ENCODE results near the gene LARGE1. TPM values are rescaled to one million over a fixed set of nuclear protein-coding genes. Genes with fewer than 3 reads are reported as not detected.

LARGE1 gene
- total RNA-seq, 1 donor, result 22.8 TPM

- DNase-seq (ENCODE audit: insufficient read length, low spot score, missing footprints), result no peak
These were observed 214.2 kb downstream of the LARGE1 start for GRCh38 chr22:33706100-33706499.

DNA sequence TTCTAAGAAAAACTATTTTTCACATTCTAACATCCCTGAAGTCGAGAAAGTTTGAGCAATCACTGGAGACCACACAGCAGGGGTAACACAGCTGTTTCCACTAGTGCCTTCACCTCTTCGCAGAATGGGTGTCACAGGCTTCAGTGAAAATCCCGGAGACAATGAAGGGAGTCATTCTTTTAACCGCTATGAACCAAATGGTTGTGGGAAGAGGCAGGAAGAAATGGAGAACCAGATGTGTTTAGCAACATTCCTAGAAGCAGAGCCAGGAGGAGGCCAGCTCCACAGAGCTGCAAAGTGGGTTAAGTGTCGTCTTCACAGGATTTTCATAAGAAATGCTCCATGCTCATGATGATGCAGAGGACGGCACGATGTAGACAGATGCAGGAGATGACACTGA, 221.1 kb downstream of the LARGE1 start:
- no peak overlapping the region for H3K4me3 ChIP-seq (ENCODE audit: insufficient read depth, low read length)
- no peak overlapping the region for H2AFZ ChIP-seq (ENCODE audit: low read length)
- no peaks in the 10 kb centered on the region for H3K9me3 ChIP-seq (ENCODE audit: low read depth, low read length)
- TF ChIP-seq, protein P1, sequence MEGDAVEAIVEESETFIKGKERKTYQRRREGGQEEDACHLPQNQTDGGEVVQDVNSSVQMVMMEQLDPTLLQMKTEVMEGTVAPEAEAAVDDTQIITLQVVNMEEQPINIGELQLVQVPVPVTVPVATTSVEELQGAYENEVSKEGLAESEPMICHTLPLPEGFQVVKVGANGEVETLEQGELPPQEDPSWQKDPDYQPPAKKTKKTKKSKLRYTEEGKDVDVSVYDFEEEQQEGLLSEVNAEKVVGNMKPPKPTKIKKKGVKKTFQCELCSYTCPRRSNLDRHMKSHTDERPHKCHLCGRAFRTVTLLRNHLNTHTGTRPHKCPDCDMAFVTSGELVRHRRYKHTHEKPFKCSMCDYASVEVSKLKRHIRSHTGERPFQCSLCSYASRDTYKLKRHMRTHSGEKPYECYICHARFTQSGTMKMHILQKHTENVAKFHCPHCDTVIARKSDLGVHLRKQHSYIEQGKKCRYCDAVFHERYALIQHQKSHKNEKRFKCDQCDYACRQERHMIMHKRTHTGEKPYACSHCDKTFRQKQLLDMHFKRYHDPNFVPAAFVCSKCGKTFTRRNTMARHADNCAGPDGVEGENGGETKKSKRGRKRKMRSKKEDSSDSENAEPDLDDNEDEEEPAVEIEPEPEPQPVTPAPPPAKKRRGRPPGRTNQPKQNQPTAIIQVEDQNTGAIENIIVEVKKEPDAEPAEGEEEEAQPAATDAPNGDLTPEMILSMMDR (IDR thresholded peaks at IDR 0.05; ENCODE audit: extremely low read depth, low read depth, low read length), result no peak
- no peaks in the 10 kb centered on the region for H3K4me1 ChIP-seq (ENCODE audit: insufficient read depth, low read length)
- no peak overlapping the region for H3K4me2 ChIP-seq (ENCODE audit: insufficient read depth, low read length)
- H3K27me3 ChIP-seq (ENCODE audit: insufficient read depth, low read length), result no peaks in the 10 kb centered on the region
- no peaks in the 10 kb centered on the region for H4K20me1 ChIP-seq (ENCODE audit: insufficient read depth, low read length)
- no peaks in the 10 kb centered on the region for H3K79me2 ChIP-seq (ENCODE audit: insufficient read depth, low read length)
- no peak for DNase-seq (ENCODE audit: insufficient read length, low spot score, missing footprints)
- no peak overlapping the region for H3K27ac ChIP-seq (ENCODE audit: low read depth, low read length)
- H3K36me3 ChIP-seq (ENCODE audit: insufficient read depth, low read length), result no peaks in the 10 kb centered on the region

More at GRCh38 chr22:33706100-33706499, 214.2 kb downstream of the LARGE1 start:
- Histone ChIP-seq H3K27ac (ENCODE audit: low read depth, low read length) (no peak overlapping the region), H3K4me3 (ENCODE audit: insufficient read depth, low read length) (no peak overlapping the region), H3K36me3 (ENCODE audit: insufficient read depth, low read length) (no peaks in the 10 kb centered on the region), H3K4me2 (ENCODE audit: insufficient read depth, low read length) (no peak overlapping the region), H4K20me1 (ENCODE audit: insufficient read depth, low read length) (no peaks in the 10 kb centered on the region), H3K27me3 (ENCODE audit: insufficient read depth, low read length) (no peaks in the 10 kb centered on the region), H2AFZ (ENCODE audit: low read length) (no peak overlapping the region), H3K9me3 (ENCODE audit: low read depth, low read length) (no peaks in the 10 kb centered on the region), H3K79me2 (ENCODE audit: insufficient read depth, low read length) (no peaks in the 10 kb centered on the region), H3K4me1 (ENCODE audit: insufficient read depth, low read length) (no peaks in the 10 kb centered on the region)
- TF ChIP-seq, protein P1 (IDR thresholded peaks at IDR 0.05; ENCODE audit: extremely low read depth, low read depth, low read length), result no peak

GRCh38 chr22:33697640-33698039, 222.6 kb downstream of the LARGE1 start:
- Histone ChIP-seq H3K27ac (ENCODE audit: low read depth, low read length) (no peak overlapping the region), H3K27me3 (ENCODE audit: insufficient read depth, low read length) (no peaks in the 10 kb centered on the region), H2AFZ (ENCODE audit: low read length) (no peak overlapping the region), H3K9me3 (ENCODE audit: low read depth, low read length) (no peaks in the 10 kb centered on the region), H3K4me2 (ENCODE audit: insufficient read depth, low read length) (no peak overlapping the region), H3K4me1 (ENCODE audit: insufficient read depth, low read length) (no peaks in the 10 kb centered on the region), H3K79me2 (ENCODE audit: insufficient read depth, low read length) (no peaks in the 10 kb centered on the region), H4K20me1 (ENCODE audit: insufficient read depth, low read length) (no peaks in the 10 kb centered on the region), H3K36me3 (ENCODE audit: insufficient read depth, low read length) (no peaks in the 10 kb centered on the region), H3K4me3 (ENCODE audit: insufficient read depth, low read length) (no peak overlapping the region)
- DNase-seq (ENCODE audit: insufficient read length, low spot score, missing footprints), result peak; percentile 67
- TF ChIP-seq, protein P1 (IDR thresholded peaks at IDR 0.05; ENCODE audit: extremely low read depth, low read depth, low read length), result no peak

GRCh38 chr22:33691057-33691630, 229.1 kb downstream of the LARGE1 start:
- TF ChIP-seq, protein P1 (IDR thresholded peaks at IDR 0.05; ENCODE audit: extremely low read depth, low read depth, low read length), result no peak
- Histone ChIP-seq H3K27me3 (ENCODE audit: insufficient read depth, low read length) (no peaks in the 10 kb centered on the region), H3K4me2 (ENCODE audit: insufficient read depth, low read length) (no peak overlapping the region), H2AFZ (ENCODE audit: low read length) (no peak overlapping the region), H3K79me2 (ENCODE audit: insufficient read depth, low read length) (no peaks in the 10 kb centered on the region), H4K20me1 (ENCODE audit: insufficient read depth, low read length) (no peaks in the 10 kb centered on the region), H3K9me3 (ENCODE audit: low read depth, low read length) (no peaks in the 10 kb centered on the region), H3K27ac (ENCODE audit: low read depth, low read length) (no peak overlapping the region), H3K36me3 (ENCODE audit: insufficient read depth, low read length) (no peaks in the 10 kb centered on the region), H3K4me3 (ENCODE audit: insufficient read depth, low read length) (no peak overlapping the region), H3K4me1 (ENCODE audit: insufficient read depth, low read length) (no peaks in the 10 kb centered on the region)
- no peak for DNase-seq (ENCODE audit: insufficient read length, low spot score, missing footprints)

All from osteoblast (primary cell).